ENCODE data around the gene EFCAB14. TPM values are rescaled to one million over a fixed set of nuclear protein-coding genes. Genes with fewer than 3 reads are reported as not detected.
"Not testable (repeated sequence)": the region's sequence is repeated elsewhere in the genome, so short reads cannot be mapped to it uniquely, and the experiment has no call there.

The EFCAB14 gene
- total and polyA plus RNA-seq, 4 donors, result 39.9 to 108 (median 73.8) TPM

GRCh38 chr1:46672696-46673095, 46.2 kb downstream of the EFCAB14 start:
- no peaks in the 10 kb centered on the region for H3K4me1 ChIP-seq (ENCODE audit: control insufficient read depth in 1 of 2, insufficient read depth in 2 of 2, low read length in 2 of 2)
- peaks cover 3% of the 10 kb centered on the region in 2 donors for H3K36me3 ChIP-seq (ENCODE audit: control insufficient read depth in 1 of 2, insufficient read depth in 2 of 2, low read length in 1 of 2)
- no peak for DNase-seq
- no peaks in the 10 kb centered on the region for H3K27me3 ChIP-seq (ENCODE audit: control insufficient read depth in 1 of 2, insufficient read depth in 2 of 2, low read length in 1 of 2)
- H3K4me3 ChIP-seq (ENCODE audit: low read length in 2 of 2), result no peak overlapping the region
- no peak overlapping the region for H3K27ac ChIP-seq (ENCODE audit: low read depth in 1 of 2, low read length in 2 of 2)
- intact Hi-C loops (cut with DNase I), result no loop called here
- WGBS, 2 donors, result 72 to 73% methylated on average over 8 of the region's 8 CpGs
- no peak for ATAC-seq (ENCODE audit: low FRiP score)
- no peaks in the 10 kb centered on the region for H3K9me3 ChIP-seq (ENCODE audit: control insufficient read depth, low read length)

- ATAC-seq (ENCODE audit: low FRiP score) (no peak), DNase-seq (no peak)
- no peaks in the 10 kb centered on the region for H3K9me3 ChIP-seq (ENCODE audit: control insufficient read depth, low read length)
- no peaks in the 10 kb centered on the region for H3K36me3 ChIP-seq (ENCODE audit: control insufficient read depth in 1 of 2, insufficient read depth in 2 of 2, low read length in 1 of 2)
- H3K4me3 ChIP-seq (ENCODE audit: low read length in 2 of 2), result no peak within 1 kb of the TSS
- 77 to 89% methylated on average over 3 of the region's 3 CpGs for WGBS, 2 donors
- peaks cover 0 to 5% of the 10 kb centered on the region in 2 donors for H3K4me1 ChIP-seq (ENCODE audit: control insufficient read depth in 1 of 2, insufficient read depth in 2 of 2, low read length in 2 of 2)
- no peak within 1 kb of the TSS for H3K27ac ChIP-seq (ENCODE audit: low read depth in 1 of 2, low read length in 2 of 2)
- H3K27me3 ChIP-seq (ENCODE audit: control insufficient read depth in 1 of 2, insufficient read depth in 2 of 2, low read length in 1 of 2), result no peaks in the 10 kb centered on the region
- intact Hi-C loops (cut with DNase I), result no loop called here
Measured at GRCh38 chr1:46671554-46671953, 47.4 kb downstream of the EFCAB14 start, which contains the start of gene TEX38. Gene TEX38 (plus strand): TSS chr1:46671854. CDS start chr1:46671935, 81 bp downstream.

DNA sequence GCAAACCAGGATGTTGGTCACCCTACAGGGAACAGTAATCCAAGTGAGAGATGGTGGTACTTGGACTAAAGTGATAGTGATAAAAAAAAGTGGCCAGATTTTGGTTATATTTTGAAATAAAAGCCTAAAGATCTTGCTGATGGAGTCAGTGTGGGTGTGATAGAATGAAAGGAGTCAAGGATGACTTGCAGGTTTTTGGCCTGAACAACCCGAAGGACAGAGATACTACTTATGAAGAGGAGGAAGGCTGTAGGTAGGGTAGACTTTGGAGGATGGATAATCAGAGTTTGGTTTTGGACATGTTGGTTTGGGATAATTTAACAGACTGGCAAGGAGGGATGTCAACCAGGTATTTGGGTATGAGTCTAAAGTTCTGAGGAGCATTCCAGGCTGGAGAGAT, 48.8 kb downstream of the EFCAB14 start:
- Histone ChIP-seq H3K4me1 (ENCODE audit: control insufficient read depth in 1 of 2, insufficient read depth in 2 of 2, low read length in 2 of 2) (peaks cover 0 to 7% of the 10 kb centered on the region in 2 donors), H3K9me3 (ENCODE audit: control insufficient read depth, low read length) (no peaks in the 10 kb centered on the region), H3K27me3 (ENCODE audit: control insufficient read depth in 1 of 2, insufficient read depth in 2 of 2, low read length in 1 of 2) (no peaks in the 10 kb centered on the region), H3K27ac (ENCODE audit: low read depth in 1 of 2, low read length in 2 of 2) (no peak overlapping the region), H3K4me3 (ENCODE audit: low read length in 2 of 2) (no peak overlapping the region), H3K36me3 (ENCODE audit: control insufficient read depth in 1 of 2, insufficient read depth in 2 of 2, low read length in 1 of 2) (no peaks in the 10 kb centered on the region)
- 71 to 89% methylated on average over 1 of the region's 1 CpG for WGBS, 2 donors
- ATAC-seq (ENCODE audit: low FRiP score), result no peak
- DNase-seq, result no peak
- intact Hi-C loops (cut with DNase I), result no loop called here

DNA sequence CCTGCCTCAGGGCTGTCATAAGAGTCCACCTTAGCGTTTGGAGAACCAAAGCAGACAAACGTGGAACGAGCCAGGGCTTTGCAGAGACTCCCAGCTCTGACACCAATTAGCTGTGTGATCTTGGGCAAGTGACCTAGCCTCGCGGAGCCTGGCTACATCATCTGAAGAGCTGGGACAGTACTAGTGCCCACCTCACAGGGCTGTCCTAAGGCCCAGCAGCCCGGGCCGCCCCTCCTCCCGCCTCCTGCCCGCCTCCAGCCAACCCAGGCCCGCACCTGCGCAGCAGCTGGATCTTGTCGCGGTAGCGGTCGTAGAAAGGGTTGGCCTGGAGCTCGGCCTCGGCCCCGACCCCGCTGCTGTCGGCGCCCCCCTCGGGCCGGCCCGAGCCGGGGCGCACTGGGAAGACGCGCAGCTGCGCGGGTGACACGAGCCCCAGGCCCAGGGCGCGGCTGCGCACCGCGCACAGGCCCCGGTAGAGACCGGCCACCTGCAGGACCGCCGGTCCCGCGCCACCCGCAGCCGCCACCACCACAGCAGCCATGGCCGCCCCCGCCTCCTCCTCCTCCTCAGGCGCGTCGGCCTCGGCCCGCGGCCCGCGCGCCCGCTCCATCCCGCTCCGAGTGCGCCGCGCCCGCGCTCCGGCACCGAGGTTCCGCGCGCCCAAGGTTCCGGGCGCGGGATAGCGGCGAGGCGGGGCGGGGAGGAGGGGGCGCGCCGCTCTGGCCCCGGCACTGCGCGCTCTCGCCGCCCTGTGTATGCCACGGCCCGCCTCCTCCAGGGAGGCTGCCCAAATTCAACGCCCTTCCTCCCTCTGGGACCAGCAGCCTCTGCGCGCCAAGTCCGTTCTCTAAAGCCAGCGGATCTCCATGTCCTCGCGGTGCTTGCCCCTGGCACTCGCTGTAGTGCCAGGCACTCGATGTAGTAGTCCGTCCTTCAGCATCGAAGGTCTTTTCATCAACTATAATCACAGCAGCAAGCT, 50.8 kb downstream of the EFCAB14 start, which contains the start of gene ATPAF1:
Gene ATPAF1, minus strand, starts transcription at position 583 of the 979 bp plus-strand sequence. Its CDS starts 42 bp downstream, at position 541.
- ATAC-seq (ENCODE audit: low FRiP score) (peak; percentile 94), DNase-seq (peak; percentile 86 to 91)
- H3K9me3 ChIP-seq (ENCODE audit: control insufficient read depth, low read length), result no peaks in the 10 kb centered on the region
- H3K4me1 ChIP-seq (ENCODE audit: control insufficient read depth in 1 of 2, insufficient read depth in 2 of 2, low read length in 2 of 2), result peaks cover 0 to 11% of the 10 kb centered on the region in 2 donors
- H3K36me3 ChIP-seq (ENCODE audit: control insufficient read depth in 1 of 2, insufficient read depth in 2 of 2, low read length in 1 of 2), result no peaks in the 10 kb centered on the region
- intact Hi-C loops (cut with DNase I), result loop anchor here (5.0 to 10.0 kb wide), 2 partner anchors 51 to 53 kb away; partner anchors contain the start of gene MOB3C (in 2 of the 2)
- WGBS, 2 donors, result 0 to 1% methylated on average over 55 to 96 of the region's 96 CpGs
- peak within 1 kb of the TSS; percentile 91 for H3K4me3 ChIP-seq (ENCODE audit: low read length in 2 of 2)
- H3K27ac ChIP-seq (ENCODE audit: low read depth in 1 of 2, low read length in 2 of 2), result peak within 1 kb of the TSS; percentile 51 to 84
- no peaks in the 10 kb centered on the region for H3K27me3 ChIP-seq (ENCODE audit: control insufficient read depth in 1 of 2, insufficient read depth in 2 of 2, low read length in 1 of 2)

DNA sequence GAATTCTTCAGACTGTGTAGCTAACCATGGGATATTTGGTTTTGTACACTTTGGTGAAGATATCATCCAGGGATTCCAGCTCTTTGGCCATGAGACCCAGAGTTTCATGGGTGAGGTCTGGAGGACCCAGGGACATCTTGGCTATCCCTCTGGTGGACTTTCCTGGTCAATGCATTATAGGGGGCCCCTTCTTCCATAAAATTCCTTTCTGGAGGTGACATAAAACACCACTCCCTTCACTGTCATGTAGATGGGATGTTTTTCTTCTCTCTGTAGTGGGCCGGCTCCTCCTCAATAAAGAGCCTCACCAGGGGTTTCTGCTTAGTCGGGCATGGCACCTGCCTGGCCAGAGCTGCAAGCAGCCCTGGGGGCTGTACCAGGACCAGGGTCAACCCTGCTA, 52.9 kb downstream of the EFCAB14 start:
- Histone ChIP-seq H3K36me3 (ENCODE audit: control insufficient read depth in 1 of 2, insufficient read depth in 2 of 2, low read length in 1 of 2) (no peaks in the 10 kb centered on the region), H3K4me1 (ENCODE audit: control insufficient read depth in 1 of 2, insufficient read depth in 2 of 2, low read length in 2 of 2) (peaks cover 0 to 11% of the 10 kb centered on the region in 2 donors), H3K4me3 (ENCODE audit: low read length in 2 of 2) (no peak overlapping the region), H3K27ac (ENCODE audit: low read depth in 1 of 2, low read length in 2 of 2) (no peak overlapping the region), H3K9me3 (ENCODE audit: control insufficient read depth, low read length) (no peaks in the 10 kb centered on the region), H3K27me3 (ENCODE audit: control insufficient read depth in 1 of 2, insufficient read depth in 2 of 2, low read length in 1 of 2) (no peaks in the 10 kb centered on the region)
- DNase-seq, result no peak
- 60 to 73% methylated on average over 2 of the region's 2 CpGs for WGBS, 2 donors
- intact Hi-C loops (cut with DNase I), result loop anchor here (5.0 to 10.0 kb wide), 2 partner anchors 49 to 51 kb away; partner anchors contain the start of gene MOB3C (in 2 of the 2)
- ATAC-seq (ENCODE audit: low FRiP score), result no peak

GRCh38 chr1:46662919-46663318, 56.0 kb downstream of the EFCAB14 start:
- WGBS, 2 donors, result 96 to 100% methylated on average over 4 to 5 of the region's 5 CpGs
- not testable (repeated sequence) for ATAC-seq (ENCODE audit: low FRiP score); H3K9me3 ChIP-seq (ENCODE audit: control insufficient read depth, low read length); H3K36me3 ChIP-seq (ENCODE audit: control insufficient read depth in 1 of 2, insufficient read depth in 2 of 2, low read length in 1 of 2); H3K27me3 ChIP-seq (ENCODE audit: control insufficient read depth in 1 of 2, insufficient read depth in 2 of 2, low read length in 1 of 2); H3K27ac ChIP-seq (ENCODE audit: low read depth in 1 of 2, low read length in 2 of 2); DNase-seq; H3K4me3 ChIP-seq (ENCODE audit: low read length in 2 of 2)
- H3K4me1 ChIP-seq (ENCODE audit: control insufficient read depth in 1 of 2, insufficient read depth in 2 of 2, low read length in 2 of 2), result peaks cover 0 to 11% of the 10 kb centered on the region in 2 donors
- intact Hi-C loops (cut with DNase I), result loop anchor here in 1 of 2 donors (10.0 kb wide), 1 partner anchor 48 kb away; the partner anchor contains the start of gene MOB3C

DNA sequence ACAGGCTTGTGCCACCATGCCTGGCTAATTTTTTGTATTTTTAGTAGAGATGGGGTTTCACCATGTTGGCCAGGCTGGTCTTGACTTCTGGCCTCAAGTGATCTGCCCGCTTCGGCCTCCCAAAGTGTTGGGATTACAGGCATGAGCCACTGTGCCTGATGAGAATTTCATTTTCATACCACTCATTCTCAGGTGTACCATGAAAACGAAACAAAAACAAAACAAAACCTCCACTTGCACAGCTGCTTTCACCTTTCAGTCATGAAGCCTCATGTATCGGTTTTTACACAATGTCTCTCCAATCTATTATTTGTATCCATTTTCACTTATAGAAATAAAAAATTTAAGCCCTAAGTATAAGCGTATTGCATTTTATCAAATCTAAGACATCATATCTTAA, 58.8 kb downstream of the EFCAB14 start:
- H3K9me3 ChIP-seq (ENCODE audit: control insufficient read depth, low read length); H3K4me3 ChIP-seq (ENCODE audit: low read length in 2 of 2); H3K27me3 ChIP-seq (ENCODE audit: control insufficient read depth in 1 of 2, insufficient read depth in 2 of 2, low read length in 1 of 2); H3K27ac ChIP-seq (ENCODE audit: low read depth in 1 of 2, low read length in 2 of 2); DNase-seq; H3K4me1 ChIP-seq (ENCODE audit: control insufficient read depth in 1 of 2, insufficient read depth in 2 of 2, low read length in 2 of 2); ATAC-seq (ENCODE audit: low FRiP score); H3K36me3 ChIP-seq (ENCODE audit: control insufficient read depth in 1 of 2, insufficient read depth in 2 of 2, low read length in 1 of 2): not testable (repeated sequence)
- WGBS, 2 donors, result 93 to 97% methylated on average over 5 of the region's 5 CpGs
- intact Hi-C loops (cut with DNase I), result loop anchor here in 1 of 2 donors (10.0 kb wide), 1 partner anchor 45 kb away; the partner anchor contains the start of gene MOB3C

- Histone ChIP-seq H3K9me3 (ENCODE audit: control insufficient read depth, low read length) (no peaks in the 10 kb centered on the region), H3K4me3 (ENCODE audit: low read length in 2 of 2) (no peak overlapping the region), H3K4me1 (ENCODE audit: control insufficient read depth in 1 of 2, insufficient read depth in 2 of 2, low read length in 2 of 2) (peaks cover 0 to 2% of the 10 kb centered on the region in 2 donors), H3K27ac (ENCODE audit: low read depth in 1 of 2, low read length in 2 of 2) (no peak overlapping the region), H3K27me3 (ENCODE audit: control insufficient read depth in 1 of 2, insufficient read depth in 2 of 2, low read length in 1 of 2) (no peaks in the 10 kb centered on the region), H3K36me3 (ENCODE audit: control insufficient read depth in 1 of 2, insufficient read depth in 2 of 2, low read length in 1 of 2) (peaks cover 0 to 2% of the 10 kb centered on the region in 2 donors)
- ATAC-seq (ENCODE audit: low FRiP score) (no peak), DNase-seq (no peak)
- WGBS, 2 donors, result 82 to 89% methylated on average over 2 of the region's 2 CpGs
- intact Hi-C loops (cut with DNase I), result no loop called here
Measured at GRCh38 chr1:46659307-46659870, 59.5 kb downstream of the EFCAB14 start.

All from aorta (tissue), 5 donors.